HG03066 (cell line): ENCODE measurements around the gene PSD4.

Experiments used
- ATAC-seq: cut with Tn5 transposase; IDR thresholded peaks from one replicate; pipeline ENCODE4 v1.9.1; 2021; ENCODE audit warnings: low read depth; ENCODE audit not compliant: unreplicated experiment

The PSD4 gene

GRCh38 chr2:113234721-113235346, 61.1 kb downstream of the PSD4 start:
- peak; percentile 13 for ATAC-seq

GRCh38 chr2:113235347-113236226, 61.8 kb downstream of the PSD4 start:
- ATAC-seq, result peak; percentile 92

GRCh38 chr2:113236367-113237159, 62.8 kb downstream of the PSD4 start:
- no peak for ATAC-seq

- no peak for ATAC-seq
These were observed 63.9 kb downstream of the PSD4 start for GRCh38 chr2:113237604-113238160.

- no peak for ATAC-seq
These were observed 65.4 kb downstream of the PSD4 start for GRCh38 chr2:113238871-113239839.

DNA sequence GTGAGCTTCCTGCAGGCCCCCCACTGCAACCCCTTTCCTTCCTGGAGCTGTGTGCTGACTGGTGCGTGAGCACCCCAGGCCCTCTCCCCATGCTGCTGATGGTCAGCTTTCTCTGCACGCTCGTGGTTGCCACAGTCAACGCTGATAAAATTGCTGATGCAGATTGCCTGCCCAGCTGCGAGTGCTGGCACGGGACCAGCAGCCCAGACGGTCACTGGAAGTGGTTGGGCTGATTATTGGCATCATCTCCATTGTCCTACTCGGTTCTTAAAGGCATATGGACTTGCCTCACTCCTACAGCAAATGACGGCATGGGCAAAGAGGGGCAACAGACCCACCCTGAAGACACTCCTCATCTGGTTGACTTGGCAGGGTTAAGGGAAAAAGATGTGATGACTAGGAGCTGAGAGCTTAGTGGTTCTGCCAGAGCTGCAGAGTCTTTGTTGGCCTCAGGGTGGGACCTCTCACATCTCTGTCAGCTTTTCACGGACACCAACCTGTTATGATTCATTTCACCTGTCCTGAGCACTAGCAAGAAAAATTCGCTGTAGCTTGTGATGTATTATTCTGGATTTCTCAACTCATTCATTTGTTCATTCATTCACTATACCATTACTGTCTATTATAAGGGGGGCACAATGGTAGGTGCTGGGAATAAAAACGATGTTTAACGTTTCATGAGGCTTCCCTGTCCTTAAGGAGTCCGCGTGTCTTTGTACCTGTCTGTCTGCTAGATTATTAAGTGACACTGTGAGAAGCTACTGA, 66.6 kb downstream of the PSD4 start:
- ATAC-seq, result no peak

DNA sequence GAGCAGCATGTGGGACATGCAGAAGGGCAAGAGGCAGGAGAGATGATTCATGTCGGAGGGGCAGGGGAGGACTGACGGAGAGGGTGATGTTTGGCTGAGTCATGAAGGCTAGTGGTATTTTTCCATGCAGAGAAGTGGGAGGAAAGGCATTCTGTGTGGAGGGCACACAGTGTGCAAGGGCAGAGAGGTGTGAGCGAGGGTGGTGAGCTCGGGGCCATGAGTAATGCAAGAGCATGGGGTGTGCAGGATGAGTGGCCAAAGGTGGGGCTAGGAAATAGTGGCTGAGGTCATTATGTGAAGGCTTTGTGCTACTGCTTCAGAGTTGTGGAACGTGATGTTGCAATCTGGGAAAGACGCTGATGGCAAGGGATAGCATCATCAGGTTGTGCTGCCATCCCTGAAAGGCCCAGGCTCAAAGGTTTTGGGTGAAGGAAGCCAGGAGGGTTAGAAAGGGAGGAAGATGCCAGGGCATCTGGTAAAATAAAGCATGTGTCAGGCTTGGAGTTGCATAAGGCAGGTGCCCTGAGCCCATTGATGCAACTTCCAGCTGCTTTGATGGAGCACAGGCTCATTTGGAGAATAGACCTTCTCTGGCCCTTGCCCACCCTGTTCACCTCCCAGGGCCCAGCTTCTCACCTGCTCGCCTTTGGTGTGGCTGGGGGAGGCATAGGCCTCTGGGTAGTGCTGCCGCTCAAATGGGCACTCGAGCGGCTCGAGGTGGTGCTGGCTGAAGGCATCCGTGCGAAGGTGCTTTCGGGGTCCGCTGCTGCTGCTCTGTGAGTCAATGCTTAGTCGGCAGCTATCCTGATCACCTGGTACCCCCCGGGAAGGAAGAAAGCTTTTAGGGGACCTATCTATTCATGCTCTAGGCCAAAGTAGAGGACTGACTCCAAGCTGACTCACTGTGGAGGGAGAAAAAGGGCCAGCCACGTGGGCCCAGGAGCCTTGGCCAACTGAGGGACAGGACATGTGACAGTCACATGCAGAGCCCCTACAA, 67.4 kb downstream of the PSD4 start:
- no peak for ATAC-seq

GRCh38 chr2:113242327-113242726, 68.6 kb downstream of the PSD4 start:
- no peak for ATAC-seq

GRCh38 chr2:113245276-113245711, 71.5 kb downstream of the PSD4 start:
- no peak for ATAC-seq

GRCh38 chr2:113246606-113247005, 72.8 kb downstream of the PSD4 start:
- ATAC-seq, result no peak

GRCh38 chr2:113248997-113249770, 75.4 kb downstream of the PSD4 start:
- peak; percentile 68 for ATAC-seq

DNA sequence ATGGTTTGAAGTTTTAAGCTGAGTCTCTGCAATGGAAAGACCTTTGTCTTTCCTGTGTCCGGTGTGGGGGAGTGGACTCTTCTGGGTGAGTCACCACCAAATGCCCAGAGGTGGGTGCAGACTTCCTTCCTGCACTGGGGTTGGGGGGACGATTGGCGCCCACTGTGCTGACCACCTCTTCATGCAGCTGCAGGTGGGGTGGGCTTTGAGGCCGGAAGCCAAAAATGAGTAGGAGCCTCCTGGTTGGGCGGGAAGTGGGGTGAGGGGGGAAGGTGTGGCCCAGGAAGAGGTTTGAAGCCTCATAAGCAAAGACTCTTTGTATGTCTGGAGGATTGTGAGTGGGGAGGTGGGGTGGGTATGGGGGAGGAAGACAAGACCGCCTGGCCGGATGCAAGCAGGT, 77.3 kb downstream of the PSD4 start:
- ATAC-seq, result no peak

- ATAC-seq, result no peak
These were observed 78.3 kb downstream of the PSD4 start for GRCh38 chr2:113252047-113252590.

GRCh38 chr2:113253453-113253852, 79.7 kb downstream of the PSD4 start:
- ATAC-seq, result no peak

DNA sequence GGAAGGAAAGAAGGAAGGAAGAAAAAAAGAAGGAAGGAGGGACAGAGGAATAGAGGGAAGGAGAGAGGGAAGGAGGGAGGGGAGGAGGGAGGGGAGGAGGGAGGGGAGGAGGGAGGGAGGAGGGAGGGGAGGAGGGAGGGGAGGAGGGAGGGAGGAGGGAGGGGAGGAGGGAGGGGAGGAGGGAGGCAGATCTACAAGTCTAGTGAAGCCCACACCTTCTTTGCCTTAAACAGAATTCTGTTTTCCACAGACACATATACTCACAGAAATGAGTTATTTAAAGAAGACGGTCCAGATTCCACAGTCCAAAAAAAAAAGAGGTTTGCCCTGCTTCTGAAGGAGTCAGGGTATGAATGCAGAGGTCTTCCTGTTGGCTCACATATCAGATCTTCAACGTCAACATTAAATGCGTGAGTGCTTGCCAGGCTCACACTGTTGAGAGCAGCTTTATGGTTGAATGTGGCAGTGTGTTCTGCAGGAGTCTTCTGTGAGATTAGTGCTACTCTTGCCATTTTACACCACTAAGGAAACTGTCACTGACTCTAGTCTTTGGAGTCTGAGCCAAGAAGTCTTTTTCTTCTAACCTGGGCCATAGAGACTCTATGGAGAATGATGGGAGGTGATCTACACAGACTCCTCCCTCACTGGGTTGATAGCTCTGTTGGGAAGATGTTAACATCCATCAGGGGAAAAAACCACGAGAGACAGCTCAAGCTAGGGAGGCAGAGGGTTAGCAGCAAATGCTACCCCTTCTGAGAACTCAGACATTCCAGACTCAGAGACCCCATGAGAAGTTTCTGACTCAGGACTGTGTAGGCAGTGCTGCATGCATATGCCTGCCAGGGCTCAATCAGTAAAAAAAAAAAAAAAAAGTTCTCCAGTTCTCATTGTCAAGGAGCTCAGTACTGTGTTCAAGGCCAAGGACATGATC, 81.6 kb downstream of the PSD4 start:
- no peak for ATAC-seq
